ENCODE results near the gene HPSE2.
"Not testable (repeated sequence)": the region's sequence is repeated elsewhere in the genome, so short reads cannot be mapped to it uniquely, and the experiment has no call there.

Gene HPSE2

DNA sequence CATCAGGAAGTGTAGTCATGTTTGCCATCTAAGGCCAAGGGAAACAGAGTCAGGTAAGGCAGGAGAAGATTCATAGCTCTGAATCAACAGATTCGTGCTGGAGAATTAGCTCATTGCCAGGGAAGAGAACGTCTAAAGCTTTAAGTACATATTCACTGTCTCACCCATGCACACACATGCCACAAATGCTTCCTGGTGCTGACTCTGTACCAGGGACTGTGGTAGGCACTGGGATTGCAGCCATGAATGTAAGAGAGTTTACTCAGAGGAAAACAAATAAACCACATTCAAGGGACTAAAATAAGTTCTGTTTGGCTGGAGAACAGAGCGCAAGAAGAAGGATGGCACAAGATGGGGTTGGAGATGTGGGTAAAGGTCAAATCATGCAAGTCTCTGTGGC lies 699.1 kb downstream of the HPSE2 start:
- DNase-seq = no peak

DNA sequence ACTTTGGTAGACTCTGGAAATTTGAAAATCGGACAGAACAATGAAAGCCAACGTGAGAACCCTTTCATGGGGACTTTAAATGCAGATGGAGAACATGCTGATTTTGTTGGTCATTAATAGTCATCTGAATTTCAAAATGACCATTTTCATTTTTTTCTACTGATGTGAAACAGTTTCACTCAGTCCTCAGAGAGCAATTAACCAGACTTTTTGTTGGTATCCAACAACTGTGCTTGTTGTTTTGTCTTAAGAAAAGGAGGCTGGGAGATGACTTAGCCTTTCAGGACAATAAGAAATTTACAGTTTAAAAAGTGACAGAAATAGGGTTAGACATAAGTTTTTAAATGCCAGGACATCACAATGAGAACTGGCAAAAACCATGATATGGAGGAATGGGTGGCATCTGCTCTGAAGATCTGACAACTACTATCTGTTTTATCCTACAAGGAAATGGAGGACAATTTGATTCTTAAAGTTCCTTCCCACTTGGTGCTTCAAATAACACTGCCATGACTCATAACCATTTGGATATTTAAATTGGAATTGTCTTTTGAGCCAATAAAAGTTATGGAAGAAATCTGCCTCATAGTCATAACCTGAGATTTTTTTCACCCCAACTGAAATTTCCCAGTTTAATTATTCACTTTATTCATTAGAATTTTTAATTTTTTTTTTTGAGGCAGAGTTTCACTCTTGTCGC lies 701.8 kb downstream of the HPSE2 start:
- no peak for DNase-seq

DNA sequence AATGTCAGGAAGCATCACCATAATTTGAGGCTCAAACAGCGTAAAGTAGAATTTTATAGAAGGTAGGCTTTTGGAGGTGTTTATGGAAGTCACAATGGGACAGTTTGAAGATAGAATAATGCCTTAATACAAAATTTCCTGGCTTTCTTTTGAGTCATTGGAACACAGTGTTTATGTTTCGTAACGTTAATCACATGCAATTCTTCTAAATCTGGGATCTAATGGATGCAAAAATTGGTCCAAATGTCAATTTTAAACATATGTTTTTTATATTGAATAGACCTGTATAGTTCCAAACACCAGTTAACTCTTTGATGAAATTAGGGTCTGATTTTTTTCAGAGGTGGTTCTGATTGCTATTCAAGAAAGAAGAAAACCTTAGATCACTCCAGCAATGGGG lies 702.4 kb downstream of the HPSE2 start:
- no peak for DNase-seq

DNA sequence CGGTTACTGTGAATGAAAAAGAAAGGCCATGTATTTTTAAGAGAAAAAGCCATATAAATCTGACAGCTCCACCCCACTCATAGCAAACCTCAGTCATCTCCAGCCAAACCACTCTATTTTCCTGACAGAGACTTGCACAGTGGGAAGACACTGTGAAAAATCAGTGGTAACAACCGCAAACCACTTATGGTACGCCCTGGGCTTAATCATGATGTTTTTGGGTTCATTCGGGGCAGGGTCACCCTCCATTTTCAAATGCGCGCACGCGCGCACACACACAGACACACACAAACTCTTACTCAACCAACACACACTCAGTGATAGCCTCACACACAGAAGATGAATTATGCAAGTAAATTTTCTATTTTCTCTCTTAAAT lies 706.9 kb downstream of the HPSE2 start:
- no peak for DNase-seq

DNA sequence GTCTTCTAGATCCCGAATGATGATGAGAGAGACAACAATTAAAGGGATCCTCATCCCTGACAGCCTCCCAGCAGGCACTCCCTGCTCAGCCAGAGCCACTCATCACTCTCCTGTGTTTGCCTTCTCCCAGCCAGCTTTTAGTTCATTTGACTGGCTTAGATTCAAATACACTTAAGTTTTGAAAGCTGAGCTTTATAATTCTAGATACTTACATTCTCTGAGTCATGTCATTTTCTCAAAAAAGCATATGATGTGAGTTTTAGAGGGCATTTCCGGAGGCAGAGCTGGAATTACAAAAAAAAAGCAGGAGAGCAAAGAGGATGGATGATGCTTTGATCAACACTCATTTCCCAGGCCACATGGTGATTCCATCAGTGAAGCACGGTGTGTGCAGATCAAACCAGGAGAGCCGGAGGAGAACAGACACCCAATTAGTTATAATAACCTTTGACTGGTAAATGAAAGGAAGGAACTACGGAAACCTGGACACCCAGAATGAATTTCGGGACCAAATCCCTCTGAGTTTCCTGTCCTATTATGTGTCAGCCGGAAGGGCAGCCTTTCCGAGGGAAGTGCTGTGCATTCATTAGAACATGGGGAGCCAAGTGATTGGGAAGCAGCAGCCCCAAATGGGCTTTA lies 707.4 kb downstream of the HPSE2 start:
- no peak for DNase-seq

DNA sequence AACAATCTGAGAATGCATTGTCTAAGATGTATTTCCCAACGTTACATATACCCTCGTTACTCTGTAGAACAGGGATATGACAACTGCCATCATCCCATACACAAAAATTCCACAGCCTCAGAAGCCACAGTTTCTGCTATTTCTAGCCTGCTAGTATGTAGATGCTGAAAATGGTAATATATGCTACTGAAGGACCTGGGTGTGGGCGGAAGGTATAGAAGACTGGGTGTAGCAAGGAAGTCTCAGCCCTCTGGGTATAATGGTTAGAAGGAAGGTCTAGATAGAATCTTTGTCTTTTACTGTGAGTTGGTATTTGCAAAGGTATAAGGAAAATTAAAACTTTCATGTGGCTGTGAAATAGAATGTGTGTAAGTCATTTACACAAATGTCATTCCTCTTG lies 709.7 kb downstream of the HPSE2 start:
- no peak for DNase-seq

DNA sequence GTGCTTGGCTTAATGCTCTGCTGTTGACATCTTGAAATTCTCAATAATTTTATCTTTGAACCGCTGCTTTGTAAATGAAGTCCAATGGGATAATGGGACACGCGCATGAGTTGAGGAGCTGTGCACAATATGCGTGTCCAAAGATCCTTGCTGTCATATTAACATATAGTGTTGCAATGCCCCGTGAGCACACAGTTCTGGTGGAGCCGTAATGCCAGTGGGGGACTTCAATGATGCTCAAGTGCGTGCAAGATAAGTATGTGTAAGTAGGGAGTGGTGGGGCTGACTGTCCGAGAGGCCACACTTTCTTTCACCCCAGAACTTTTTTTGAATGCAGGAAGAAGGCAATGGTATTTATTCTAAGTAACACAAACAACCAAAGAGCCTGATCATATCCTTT lies 711.5 kb downstream of the HPSE2 start:
- DNase-seq = no peak

DNA sequence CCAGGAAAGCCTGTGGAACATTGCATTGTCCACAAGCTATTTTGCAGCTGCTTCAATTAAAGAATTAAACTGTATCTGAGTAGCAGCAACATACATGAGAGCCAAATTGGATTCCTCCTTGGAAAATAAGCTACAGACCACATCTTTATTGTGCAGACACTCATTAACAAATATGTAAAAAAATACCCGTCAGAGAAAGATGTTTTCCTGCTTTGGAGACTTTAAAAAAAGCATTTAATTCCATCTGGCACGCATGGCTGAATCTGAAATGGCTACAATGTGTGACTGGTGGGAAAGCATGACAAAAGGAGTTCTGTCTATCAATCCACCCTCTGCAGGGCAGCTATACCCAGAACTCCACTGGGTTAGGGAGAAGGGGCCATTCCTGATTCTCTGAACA lies 715.8 kb downstream of the HPSE2 start:
- DNase-seq = no peak

DNA sequence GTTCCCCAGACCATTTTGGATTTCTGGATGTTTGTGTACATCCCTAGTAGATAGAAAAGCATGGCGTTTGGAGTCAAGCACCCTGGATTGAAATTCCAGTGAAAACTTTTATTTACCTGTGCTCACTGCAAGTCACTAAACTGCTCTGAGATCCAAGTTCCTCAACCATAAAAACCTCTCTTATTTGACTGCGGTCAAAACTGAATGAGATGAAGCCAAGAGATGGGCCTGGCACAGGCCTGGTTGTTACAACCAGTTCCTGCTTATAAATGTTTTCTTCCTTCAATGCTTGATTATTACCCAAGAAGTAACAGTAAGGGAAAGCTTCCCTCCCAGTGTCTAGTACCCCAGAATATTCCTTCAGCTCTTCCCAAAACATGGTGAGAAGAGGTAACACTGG lies 718.0 kb downstream of the HPSE2 start:
- DNase-seq = no peak

DNA sequence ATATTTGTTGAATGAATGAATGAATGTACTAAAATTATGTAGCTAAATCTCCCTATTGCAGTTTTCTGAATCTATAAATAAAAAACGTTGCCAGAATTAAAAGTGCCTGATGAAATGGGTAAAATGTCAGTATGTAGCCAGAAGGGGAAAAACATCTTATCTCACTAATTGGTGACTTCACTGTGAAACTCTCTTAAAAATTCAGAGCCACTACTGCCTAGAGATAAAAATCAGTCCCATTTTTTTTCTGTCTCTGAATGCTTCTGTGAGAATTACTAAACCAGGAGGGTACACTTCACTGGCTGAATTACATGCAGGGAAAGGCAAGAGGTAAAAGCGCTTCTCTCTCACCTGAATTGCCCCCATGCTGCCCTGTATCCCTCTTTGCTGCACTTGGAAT lies 719.3 kb downstream of the HPSE2 start:
- DNase-seq = no peak

DNA sequence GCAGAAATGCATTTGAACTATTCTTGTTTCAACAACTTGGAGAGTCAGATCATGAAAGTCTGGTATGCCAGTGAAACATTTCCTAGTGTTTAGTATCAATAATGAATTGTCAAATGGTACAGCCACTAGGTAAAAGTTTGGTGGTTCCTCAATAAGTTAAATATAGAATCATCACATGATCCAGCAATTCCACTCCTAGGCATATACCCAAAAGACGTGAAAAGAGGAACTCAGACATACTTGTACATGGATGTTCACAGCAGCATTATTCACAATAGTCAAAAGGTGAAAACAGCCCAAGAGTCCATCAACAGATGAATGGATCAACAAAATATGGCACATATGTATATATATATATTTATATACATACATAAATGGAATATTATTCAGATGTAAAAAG lies 721.9 kb downstream of the HPSE2 start:
- DNase-seq = no peak

DNA sequence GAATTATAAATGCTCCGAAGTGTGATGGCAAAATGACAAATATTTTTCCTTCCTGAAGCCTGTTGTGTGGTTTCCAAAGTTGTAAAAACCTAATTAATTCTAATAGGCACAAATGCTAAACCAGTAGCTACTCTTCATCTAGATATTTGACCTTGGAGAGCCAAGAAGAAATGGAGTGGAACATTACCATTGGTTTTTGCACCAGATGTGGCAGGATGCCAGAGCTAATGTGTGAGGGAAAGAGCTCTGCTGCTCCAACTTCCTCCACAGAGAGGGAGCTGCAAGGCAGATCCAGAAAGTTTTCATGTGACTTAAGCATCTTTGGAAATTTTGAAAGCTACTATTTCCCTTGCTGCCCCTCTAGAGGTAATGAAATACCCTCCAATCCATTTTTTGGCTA lies 723.8 kb downstream of the HPSE2 start:
- DNase-seq = no peak

DNA sequence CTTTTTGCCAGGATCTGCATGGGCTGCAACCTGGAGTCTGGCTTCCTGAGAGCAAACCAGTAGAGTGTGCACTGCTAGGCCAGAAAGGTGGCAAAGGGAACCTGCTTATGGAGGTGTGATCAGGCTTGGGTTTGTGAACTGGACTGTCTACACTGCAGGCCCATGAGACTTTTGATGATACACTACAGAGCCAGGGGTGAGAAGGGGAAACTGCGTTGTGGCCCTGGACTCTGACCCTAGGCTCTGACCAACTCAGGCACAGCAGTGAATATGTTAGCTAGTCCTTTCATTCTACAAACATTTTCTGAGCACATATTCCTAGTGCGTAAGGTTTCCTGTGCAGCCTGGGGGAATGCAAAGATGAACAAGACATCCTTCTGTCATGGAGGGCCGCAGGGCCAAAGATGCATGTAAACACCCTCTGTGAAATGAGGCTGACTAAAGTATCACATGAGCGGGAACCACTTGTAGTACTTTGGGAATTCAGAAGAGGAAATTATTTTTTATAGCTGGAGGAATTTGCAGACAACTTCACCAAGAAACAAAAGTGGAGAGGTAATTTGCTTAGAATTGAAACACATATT lies 725.1 kb downstream of the HPSE2 start:
- no peak for DNase-seq

DNA sequence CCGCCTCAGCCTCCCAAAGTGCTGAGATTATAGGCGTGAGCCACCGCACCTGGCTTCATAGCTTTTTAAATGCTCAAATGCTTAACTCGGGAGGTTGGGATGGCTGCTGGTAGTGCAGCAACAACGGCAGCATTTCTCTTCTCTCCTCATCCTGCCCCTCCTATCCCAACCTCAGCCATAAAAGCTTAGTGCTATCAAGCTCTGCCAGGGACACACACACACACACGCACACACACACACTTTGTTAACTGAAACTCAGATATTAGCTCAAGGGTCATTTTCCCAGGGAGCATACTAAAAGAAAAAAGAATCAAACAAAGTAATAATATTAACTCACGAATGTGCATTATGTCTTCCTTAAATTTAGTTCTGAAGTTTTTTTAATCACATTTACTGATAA lies 725.9 kb downstream of the HPSE2 start:
- no peak for DNase-seq

DNA sequence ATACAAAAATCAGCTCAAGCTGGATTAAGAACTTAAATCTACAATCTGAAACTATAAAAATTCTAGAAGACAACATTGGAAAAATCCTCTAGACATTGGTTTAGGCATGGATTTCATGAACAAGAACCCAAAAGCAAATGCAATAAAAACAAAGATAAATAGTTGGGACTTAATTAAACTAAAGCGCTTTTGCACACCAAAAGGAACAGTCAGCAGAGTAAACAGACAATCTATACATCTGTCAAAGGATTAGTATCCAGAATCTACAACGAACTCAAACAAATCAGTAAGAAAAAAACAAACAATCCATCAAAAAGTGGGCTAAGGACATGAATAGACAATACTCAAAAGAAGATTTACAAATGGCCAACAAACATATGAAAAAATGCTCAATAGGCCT lies 733.1 kb downstream of the HPSE2 start:
- not testable (repeated sequence) for DNase-seq

DNA sequence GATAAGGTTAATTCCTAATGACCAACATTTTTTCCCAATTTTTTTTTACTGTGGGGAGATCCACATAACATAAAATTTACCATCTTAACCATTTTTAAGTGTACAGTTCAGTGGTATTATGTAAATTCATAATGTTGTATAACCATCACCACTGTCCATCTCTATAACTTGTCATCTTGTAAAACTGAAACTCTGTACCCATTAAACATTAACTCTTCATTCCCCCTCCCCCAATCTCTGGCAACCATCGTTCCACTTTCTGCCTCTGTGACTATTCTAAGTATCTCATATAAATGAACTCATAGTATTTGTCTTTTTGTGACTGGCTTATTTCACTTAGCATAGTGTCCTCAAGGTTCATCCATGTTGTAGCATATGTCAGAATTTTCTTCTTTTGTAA lies 742.9 kb downstream of the HPSE2 start:
- DNase-seq = no peak

DNA sequence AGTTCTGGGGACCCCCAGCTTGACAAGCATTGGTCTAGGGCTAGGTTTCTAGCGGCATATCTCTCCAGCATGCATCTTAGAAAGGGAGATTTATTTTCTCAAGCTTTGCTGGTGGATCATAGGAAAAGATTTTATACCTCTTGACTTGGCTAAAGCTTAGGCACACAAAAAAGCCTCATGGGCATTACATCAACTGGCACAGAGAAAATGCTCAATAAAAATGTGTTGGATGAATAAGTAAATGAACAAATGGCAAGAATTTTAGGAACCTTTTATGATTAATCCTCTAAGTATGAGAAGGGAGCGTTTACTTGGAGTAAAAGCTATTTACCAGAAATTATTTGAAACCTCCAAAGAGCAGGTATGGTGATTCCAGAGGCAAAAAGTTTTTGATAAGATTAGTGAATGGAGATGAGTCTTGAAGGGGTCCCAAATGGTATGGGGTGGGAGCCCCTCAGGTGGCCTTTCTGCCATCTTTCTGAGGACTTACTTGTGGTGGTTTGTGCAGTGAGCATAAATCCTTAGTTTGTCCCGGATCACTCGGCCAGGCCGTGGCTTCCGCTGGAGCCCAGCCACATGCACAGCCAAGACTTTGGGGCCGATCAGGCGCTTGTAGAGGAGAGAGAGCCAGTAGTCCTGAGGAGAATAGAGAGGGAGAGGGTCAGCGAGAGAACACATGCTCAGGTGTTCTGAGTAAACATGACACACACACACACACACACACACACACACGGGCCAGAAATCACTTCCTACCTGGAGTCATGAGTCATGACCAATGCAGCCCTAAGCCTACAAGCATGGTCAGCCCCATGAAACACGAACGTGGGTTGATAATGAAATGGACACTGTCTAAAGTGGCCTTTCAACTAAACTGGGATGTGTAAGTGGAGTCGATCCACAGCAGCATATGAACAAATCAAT lies 745.8 kb downstream of the HPSE2 start:
- DNase-seq = no peak

DNA sequence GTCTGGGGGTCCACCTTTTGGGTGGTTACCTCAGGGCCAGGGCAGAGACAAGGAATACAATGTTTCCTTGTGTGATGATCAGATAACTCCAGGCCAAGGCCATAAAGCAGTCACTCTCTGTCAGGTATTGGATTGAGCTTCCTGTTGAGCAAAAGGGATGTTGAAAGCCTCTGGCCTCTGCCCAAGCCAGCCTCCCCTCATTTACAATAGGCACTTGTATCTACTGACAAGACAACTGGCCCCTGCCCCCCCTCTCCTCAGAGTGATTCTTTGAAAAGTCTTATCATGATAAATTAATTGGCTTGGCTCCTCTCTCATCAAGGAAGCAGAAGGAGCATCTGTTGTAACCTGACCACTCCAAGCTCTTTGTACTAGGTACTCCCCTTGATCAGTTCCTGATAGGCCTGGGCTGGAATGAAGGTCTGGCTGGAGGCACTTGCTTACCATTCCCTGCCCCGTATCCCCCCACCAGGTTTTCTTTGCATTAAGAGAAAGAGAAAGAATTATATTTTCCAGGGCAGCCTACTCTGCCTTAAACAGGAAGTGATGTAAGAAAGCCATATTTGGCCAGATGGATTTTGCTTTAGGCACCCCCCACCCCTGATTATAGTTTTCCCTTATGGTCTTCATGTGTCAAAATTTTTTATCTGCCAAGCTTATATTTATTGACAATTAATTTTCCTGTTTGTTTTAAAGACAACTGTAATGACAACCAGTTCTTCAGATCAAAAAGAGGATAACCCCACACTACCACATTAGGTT lies 746.8 kb downstream of the HPSE2 start:
- DNase-seq = no peak

DNA sequence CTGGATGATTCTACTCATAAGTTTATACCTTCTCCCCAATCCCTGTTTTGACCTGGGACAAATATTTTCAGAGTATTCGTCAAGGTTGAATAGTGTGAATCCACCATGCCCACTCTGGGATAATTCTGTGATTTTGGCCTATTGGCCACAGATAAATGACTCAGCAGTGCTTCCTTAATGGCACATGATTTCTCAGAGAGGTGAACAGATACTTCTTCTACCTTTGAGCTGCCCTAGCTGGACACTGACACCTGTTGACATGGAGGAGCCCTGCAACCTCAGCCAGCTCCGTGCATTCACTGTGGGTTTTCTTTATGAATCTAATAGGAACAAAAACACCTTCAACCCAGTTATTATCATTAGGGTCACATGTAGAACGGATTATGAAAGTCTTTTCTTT lies 748.0 kb downstream of the HPSE2 start:
- DNase-seq = no peak

DNA sequence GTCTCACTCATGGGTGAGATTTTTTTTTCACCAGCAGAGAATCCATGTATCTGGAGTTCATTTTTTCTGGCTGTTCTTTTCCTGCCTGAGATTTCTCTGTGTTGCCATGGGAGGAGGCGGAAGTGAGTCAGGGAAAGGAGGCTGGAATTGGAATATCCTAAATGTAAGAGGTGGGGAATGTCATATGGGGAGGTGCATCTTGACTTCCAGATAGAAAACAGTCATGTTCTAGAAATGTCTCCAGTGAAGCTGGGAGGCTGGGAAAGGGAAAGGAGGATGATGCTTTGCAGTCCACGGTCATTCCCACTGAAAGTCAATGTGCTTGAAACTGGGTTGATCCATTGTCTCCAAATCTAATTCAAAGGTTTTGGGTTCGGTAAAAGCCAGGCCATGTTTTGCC lies 749.2 kb downstream of the HPSE2 start:
- DNase-seq = no peak

DNA sequence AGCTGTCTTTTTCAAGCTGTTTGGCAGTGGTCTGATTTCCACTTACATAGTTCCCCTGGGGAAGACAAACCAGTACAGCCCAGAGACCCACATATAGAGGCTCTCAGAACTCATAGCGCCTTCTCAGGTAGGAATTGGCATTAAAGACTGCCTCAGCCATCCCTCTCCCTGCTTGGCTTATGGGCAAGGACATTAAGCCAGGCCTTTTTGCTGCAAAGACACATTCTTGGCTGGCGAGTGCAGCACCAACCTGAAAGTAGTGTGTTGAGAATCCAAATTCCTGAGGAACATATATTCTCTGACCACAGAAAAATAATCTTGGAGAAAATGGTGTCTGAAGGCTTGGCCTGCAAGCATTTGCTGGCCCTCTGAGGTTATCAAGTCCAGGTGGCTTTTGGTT lies 749.7 kb downstream of the HPSE2 start:
- no peak for DNase-seq

DNA sequence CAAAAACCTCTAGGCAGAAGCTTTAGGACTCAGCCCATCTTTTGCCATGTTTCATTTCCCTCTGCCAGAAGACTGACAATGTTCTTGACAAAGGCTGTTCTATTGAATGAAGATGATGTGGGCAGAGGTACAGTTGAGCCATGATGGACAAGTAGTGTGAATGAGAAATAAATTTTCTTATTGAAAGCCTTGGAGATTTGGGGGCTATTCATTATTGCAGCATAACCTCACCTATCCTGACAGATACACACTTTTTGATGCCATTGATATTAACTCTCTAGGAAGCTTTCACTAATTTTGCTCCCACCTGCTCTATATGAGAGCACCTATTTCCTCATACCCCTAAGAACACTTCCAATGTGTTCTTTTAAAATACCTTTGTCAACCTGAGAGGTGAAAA lies 752.0 kb downstream of the HPSE2 start:
- DNase-seq = no peak

DNA sequence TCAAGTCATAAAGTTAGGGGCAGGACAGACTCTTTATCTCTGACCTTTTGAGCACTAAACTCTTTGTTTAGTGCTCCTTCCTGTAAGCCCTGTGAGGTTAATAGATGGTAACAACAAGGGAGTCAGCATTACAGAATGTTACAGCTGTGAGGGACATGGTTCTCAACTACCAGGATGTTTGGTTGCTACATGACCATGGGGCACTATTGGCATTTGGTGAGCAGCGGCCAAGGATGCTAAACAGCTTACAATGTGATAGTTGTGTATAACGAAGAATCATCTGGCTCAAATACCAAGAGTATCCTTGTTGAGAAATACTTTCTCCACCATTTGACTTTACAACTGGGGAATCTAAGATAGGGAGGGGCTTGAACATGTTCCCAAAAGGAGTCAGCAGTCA lies 753.6 kb downstream of the HPSE2 start:
- no peak for DNase-seq
